CD4-positive, alpha-beta T cell treated with Interleukin-10 for 1 hour (primary cell): ENCODE results near the gene FMN1.

Experiments used
- DNase-seq: peaks from one replicate; pipeline ENCODE4 v3.0.0-alpha.2; 2020

Gene FMN1

DNA sequence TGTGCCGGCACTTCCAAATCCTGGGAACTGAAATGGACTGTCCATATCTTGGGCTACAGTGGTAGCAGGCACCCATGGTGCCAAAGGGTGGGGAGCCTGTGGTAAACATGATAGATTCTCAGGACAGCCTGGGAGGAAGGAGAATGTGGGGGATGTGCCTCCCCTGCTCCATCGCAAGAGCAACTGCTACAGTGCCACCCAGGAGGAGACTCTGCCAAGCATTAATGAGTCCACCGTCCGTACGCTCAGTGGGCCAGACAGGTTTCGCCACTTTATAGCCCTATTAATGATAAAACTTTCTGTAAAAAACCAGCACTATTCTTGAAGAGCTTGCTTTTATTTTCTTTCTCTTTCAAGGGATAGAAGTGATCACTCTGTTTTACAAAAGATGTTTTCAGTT is 75.2 kb downstream of the FMN1 start:
- no peak for DNase-seq

DNA sequence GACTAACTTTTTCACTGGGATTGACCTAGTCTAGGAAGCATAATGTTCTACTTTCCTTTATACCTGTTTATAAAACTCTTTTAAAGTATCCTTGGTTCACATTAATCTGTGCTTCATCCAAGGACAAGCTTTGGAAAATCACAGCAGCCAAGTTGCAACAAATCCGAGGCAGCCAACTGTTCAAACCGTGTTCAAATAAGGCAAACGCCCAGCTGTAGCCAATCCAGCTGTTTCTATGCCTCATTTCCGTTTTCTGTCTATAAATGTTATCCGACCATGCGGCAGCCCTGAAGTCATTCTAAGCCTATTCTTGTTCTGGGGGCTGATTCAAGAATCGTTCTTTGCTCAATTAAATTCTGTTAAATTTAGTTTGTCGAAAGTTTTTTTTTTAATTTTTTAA is 78.3 kb downstream of the FMN1 start:
- no peak for DNase-seq

DNA sequence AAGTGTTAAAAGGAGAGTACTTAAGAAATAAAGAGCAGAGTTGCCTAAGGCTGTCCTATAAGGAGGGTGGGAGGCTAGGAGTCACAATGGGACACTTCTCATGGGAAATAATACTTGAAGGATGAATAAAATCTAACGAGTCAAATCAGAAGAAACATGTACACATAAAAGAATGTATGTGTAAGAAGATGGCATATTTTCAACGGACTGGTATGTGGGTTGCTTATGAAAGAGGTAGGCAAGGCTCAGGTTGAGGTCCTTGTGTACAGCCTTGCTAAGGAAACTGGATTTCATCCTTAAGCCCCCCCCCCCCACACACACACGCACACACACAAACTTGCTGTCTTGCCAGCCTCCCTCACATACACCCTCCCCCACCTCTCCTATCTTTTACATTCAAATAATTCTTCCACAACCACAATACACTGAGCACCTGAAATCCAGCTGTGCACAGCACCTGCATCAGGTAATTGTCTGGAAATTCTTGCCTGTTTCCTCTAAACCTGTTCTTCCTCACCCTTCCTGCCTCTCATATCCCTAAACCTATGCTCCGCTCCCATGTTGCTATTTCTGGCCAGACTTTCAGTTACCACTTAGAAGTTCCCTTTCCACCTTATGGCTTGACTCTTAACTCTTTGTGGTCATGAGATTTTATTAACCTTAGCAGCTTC is 79.2 kb downstream of the FMN1 start:
- DNase-seq = no peak

DNA sequence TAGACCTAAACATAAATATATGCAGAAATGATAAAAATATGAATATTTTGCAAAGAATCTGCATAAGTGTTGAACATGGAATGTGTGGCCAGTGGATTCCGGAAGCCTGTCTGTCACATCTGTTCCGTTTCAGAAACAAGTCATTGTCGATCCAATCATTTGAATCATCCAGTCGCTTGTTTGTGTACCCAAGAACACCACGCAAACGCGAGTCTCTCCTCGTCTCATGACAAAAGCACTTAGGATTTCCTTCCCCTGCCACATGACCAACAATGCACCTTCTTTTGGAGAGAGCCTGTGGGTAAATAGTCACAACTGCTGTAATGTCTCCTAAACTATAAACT is 80.2 kb downstream of the FMN1 start:
- DNase-seq = no peak

DNA sequence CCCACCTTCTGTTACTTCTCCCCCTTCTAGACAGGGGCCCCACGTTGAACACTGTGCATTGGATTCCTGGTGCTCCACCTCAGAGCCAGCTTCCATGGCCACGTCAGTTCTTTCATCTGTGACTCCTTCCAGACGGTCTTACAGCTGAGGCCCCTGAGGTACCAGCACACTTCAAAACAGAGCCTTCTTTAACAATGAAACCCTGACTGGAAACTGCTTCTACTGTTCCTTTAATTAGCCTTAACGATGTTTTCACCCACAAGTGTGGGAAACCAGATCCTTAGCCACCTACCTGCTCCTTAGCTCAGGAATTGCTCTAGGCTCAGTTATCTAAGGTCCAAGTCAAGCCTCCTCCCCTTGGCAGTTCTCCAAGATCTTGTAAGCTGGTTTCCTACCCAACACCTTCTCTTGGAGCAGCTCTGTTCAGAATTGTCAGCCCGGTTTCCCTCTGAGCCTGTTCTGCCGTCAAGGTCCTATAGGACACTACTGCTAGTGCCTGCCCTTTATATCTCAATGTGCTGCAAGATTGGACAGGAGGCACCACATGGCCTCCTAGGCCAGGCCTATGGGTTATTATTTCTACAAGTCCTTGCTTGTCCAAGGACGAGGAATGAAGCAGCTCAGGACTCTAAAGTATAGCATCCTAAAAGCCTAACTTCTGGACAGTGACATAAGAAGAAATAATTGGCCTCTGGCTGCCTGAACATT is 80.7 kb downstream of the FMN1 start:
- DNase-seq = no peak

DNA sequence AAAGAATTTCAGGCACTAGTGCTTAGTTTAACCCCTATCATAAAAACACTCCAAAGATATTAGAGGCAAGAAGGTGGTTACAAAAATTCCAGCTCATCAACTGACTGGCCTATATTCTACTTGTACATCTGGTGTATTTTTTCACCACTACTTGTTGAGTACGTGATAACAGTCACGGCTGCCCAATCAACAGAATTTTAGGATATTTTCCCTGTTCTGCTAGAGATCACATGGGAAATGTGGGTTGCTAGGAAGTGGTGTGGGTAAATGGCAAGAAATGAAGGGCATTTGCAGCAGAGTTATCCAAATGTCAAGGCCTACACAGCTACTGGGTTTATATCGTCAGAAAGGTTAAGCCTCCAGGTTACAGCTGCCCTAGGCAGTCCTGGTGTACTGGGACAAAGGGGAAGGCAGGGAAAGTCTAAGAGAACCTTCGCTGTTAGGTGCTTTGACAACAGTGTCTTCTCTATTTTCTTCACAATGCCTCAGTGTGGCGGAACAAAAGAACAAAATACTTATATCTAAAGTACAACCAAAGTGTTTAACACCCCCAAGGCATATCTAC is 81.9 kb downstream of the FMN1 start:
- no peak for DNase-seq

DNA sequence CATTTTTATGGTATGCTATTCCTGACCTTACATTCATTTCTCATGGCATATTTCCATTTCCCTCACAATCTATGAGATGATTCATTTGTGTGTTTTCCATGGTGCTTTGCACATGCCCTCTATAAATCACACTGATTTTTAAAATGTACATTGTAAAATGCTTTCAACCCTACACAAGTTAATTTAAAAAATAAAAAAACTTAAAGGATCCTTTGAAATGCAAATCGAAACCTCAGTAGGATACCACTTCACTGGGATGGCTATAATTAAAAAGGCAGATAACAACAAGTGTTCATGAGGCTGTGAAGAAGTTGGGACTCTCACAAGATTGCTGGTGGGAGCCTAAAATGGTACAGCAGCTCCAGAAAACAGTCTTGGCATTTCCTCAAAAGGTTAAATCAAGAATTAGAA is 83.5 kb downstream of the FMN1 start:
- no peak for DNase-seq

DNA sequence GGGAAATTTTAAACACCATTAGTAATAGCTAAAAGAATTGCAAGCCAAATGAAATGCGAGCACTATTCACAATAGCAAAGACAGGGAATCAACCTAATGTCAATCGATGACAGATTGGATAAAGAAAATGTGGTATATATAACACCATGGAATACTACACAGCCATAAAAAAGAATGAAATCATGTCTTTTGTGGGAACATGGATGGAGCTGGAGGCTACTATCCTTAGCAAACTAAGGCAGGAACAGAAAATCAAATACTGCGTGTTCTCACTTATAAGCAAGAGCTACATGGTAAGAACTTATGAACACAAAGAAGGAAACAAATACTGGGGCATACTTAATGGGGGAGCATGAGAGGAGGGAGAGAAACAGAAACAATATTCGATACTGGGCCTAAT is 85.2 kb downstream of the FMN1 start:
- DNase-seq = no peak

DNA sequence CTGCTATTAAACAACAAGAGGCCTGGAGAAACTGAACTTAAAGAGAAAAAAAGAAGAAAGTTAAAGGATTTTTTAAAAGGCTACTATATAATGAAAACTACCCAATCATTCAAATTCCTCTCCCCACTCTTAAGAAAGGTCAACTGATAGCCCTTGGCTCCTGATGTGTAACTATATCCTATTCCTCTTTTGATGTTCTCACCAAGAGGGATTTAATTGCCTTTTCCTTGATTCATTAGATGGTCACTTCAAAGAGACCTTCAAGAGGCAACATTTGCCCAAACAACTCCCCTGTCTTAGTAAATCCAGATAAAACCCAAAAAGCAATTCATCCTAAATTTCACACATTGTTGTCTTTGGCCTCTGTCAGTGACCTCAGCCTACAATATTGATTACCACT is 86.0 kb downstream of the FMN1 start:
- no peak for DNase-seq

DNA sequence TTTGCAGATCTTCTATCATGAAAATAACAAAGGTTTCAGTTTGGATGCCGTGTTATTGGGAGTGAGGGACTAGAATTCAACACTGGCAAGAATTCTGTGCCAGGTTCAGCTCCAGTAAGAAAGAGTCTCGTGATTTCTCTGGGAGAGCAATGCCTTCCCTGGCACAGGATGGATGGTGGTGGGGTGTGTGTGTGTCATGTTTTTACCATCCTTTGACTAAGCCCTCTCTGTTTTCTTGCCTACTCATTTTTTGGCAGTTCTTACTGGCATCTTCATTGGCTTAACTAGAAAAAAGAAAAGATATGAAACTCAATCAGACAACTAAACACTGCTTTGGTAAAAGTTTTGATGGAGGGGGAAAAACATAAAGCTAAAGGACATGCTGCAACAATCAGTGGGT is 86.6 kb downstream of the FMN1 start:
- DNase-seq = no peak

DNA sequence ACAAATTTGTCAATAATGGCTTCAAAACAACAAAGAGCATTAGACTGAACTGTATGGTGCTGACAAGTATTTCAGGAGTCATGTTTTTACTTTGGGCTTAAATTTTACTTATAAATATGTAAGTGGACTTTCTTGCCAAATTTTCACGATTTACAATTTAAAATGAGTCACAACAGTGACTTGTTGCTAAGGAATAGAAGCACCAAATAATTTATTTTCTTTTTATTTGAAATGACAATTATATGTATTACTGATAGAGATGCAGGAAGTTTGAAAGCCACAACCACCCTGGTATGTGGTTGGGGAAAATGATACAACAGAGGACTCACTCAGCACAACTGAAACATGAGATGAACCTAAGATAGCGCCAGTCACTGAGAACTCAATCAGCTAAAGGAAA is 90.3 kb downstream of the FMN1 start:
- DNase-seq = peak; percentile 19

DNA sequence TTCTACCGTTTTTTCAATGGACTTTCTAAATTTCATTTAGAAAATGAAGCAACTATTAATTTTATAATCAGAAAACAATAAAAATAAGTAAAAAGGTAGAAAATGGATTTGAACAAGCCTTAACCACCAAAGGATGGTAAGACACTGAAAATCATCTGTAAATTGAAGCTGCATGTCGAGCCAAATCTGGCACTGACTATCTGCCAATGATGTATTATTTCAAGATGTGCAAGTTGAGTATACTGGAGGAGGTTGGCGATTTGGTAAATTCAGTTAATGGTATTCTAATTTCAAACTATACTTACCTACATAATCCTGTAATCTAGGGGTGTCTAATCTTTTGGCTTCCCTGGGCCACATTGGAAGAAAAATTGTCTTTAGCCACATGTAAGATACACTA is 93.5 kb downstream of the FMN1 start:
- DNase-seq = no peak

DNA sequence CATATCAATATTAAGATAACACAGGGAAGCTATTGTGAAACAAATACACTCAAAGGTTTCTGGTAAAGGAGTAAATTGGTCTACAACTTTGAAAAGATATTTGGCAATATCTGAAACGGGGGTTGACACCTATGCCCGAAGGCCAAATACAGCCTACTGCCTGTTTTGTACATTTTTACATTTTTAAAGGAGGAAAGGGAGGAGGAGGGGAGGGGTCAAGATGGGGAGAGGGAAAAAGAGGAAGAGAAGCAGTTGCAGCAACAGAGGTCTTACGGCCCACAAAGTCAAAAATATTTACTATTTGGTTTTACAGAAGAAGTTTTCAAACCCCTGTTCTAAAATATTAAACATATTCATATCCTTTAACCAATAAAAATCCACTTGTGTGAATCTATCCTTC is 94.2 kb downstream of the FMN1 start:
- DNase-seq = no peak

DNA sequence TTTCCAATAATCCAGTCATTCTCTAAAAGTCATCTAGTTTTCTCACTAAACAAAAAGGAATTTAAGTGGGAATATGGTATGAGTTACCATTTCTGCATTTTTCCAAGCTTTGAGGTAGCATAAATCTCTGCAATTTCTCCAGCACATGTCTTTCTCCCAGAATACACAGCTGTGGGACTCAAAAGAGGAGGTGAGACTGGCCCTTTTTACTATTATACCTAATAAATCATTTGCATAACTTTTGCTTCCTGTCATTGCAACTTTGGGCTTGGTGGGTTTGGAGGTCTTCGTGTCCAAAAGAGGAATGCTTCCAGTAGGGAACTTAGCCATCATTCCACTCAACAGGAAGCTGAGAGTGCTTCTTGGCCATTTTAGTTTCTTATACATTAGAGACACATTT is 94.8 kb downstream of the FMN1 start:
- no peak for DNase-seq

DNA sequence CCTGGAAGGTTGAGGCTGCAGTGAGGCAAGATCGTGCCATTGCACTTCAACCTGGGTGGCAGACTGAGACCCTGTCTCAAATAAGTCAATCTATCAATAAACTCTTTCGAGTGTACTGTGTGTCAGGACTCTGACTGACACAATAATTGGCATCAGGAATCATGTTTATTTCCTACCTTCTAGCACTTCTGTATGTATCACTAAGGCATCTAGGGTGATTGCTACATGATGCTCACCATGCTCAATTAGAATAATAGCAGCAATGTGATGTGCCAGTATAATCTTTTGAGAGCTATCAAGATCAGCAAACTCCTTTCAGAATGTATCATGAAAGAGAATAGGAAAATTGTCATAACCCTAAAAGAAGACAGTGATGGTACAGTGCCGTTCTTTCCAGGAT is 95.3 kb downstream of the FMN1 start:
- no peak for DNase-seq

DNA sequence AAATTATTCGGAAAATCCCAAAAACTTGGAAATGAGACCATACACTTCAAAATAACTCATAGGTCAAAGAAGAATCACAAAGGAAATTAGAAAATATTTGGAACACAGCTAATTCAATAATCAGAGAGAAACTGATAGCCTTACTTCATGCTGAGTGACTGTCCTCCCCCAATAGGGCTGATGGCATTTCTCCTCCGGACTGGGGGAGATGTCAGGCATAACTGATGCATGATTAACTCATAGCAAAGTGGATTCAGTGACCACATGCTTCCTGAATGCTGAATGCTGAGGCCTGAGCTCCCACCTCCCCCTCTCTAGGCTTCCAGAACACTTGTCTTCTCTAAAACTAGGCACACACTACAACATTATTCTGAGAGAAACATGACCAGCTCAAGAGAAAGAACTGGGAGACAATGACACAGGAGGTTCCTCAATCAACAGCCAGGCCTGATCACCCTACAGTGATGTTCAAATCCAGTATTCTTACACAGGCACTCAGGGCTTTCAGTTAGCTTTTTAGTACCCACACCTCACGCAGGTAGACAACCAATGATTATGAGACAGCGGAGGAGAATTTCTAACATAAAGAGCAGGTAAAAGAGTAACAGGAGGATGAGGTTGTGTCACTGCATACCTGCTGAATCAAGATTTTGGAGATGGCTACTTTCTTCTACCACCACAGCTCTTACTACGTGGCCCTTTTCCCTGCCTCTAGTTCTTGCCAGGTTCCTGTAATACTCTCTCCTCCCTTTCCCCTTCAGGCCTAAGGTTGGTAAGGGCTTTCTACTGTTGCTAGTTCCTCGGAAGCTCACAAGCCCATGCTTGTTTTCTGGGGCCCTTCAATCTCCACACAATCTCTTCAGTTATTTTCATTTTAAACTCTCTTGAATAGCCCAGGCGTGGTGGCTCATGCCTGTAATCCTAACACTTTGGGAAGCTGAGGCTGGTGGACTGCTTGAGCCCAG is 96.1 kb downstream of the FMN1 start:
- DNase-seq = no peak

DNA sequence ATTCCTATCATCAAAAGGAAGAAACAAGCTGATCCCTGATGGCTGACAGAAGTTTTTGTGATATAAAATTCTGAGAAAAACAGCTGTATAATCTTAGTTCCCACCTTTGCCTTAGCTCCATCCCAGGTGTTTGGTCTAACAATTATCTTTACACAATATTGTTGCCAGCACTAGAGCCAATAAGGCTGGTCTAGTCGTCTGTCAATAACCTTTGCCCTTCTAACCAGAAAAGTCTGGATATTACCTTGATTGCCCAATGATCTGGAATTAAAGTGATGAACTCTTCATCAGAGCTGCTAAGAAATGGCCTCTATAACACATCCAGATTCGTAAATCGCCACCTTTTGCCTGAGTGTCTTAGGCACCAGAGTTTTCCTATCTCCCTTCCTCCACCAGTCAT is 98.4 kb downstream of the FMN1 start:
- DNase-seq = no peak

DNA sequence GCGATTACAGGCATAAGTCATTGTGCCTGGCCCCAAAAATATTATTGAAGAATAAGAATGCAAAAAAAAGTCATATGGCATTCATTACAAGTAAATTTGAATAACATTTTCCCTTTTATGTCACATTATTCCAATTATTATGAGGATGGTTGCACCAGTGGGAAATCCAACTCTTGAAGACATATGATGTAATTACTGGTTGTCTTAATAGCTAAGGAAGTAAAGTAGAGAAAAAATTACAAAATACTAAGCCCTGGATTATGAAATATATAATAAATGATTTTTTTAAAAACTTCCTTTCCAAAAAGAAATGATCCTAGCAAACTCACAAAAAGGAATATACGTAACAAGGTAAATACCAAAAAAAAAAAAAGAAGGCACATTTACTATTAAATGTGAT is 98.9 kb downstream of the FMN1 start:
- DNase-seq = no peak

DNA sequence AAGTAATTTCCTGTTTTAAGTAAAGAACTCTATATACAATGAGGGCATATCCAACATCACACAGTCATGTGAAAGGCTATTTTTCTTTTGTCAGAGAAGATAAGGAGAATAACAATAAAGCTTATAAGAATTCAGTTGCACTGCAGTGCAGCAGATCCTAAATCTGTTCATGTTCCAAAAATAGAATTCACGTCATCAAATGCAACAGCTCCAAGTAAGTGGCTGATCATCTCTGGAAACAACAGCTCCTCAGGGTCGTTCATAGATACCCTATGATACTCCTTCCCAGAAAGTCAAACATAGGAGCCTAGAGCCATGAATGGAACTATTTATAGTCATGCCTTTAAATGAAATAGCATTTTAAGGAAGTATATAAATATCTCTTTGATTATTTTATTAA is 100.2 kb downstream of the FMN1 start:
- DNase-seq = no peak

DNA sequence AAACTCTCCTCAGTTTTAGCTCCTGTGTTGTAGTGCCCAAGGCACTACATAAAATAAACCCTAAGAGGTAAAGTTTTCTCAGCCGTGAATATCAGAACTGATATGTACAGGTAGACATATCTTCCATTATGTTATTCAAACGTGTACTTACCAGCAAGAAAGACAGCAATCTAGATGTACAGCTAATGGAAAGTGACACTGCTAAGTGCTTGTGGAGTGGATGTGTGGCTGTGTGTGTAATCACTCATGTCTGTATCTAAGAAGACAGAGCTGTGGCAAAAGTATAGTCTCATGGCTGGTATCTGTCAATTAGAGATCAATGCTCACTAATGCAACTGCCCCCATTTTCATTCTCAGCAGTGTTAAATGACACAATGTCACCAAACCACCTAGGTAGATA is 101.3 kb downstream of the FMN1 start:
- DNase-seq = no peak

DNA sequence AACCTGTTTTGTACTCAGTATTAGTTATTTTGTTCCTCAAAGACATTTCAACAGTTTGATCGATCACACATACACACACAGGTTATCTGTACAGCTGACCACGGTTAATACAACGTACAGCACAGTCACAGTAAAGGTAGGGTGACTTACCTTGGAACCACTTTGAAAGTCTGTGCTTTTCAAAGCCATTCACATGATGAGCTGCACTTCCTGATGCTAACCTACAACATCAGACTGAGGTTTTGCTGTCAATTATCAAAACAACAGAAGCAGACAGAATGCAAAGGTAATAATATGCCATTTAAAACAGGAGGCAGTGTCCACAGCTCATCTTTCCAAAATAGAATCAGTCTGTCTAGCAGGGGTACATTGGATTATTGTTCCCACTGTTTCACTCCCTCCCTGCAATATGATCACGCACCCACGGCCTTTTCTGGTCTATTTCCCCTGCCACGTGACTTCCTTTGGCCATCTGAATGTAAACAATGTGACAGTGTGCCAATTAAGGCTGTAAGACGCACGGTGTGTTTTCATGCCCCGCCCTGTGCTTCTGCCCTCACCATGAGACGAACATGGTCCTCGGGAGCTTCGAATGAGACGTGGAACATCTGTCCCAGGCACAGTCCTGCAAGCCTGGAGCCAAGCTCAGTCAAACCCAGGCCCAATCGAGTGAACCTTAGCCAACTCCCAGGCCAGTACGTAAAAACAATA is 102.4 kb downstream of the FMN1 start:
- DNase-seq = no peak

DNA sequence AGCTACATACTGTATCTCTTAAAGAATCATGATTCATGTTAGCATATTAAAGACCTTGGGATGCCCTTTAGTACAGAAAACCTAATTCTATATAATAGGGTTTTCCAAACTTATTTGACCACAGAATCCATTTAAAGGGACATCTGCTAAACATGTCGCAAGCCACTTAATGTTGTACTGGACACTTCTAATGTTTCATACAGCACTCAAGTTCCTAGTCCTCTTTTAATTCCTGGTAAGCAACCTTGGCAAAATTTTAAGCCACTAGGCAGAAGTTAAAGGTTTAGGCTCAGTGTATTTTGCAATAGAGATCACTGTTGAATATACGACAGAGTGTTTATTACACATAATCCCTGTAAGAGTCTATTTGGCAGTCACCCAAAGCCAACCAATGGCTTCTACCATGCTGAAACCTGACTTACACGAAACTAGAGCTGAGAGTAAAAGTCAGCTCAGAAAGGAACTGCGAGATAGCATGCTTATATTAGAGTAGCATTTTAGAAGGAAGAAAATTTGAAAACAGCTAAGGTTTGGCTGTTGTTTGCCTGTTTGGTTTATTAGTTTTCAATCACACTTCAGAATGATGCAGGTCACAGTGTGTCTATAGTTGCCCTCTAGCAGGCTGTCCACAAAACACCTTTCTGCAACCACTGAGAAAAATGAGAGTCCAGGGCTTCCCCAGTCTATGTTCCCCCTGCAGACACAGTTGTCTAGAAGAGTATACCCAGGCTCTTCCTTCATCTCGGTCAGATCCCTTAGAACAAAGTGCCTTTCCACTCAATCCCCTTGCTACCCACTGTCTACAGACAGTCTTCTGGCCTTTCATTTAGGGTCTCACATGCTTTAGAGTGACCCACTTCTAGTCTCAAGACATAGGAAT is 104.4 kb downstream of the FMN1 start:
- DNase-seq = no peak
